Measurements from ENCODE around the gene AHDC1.
A peak's percentile ranks its signal among the peaks of the same experiment; 100 is the strongest.

AHDC1 gene

GRCh38 chr1:27609618-27610240, 5.8 kb upstream of the AHDC1 start:
- Mint-ChIP-seq H3K27ac (no peak overlapping the region), H3K4me1 (peaks cover 22% of the 10 kb centered on the region), H3K27me3 (ENCODE audit: low read depth) (no peaks in the 10 kb centered on the region), H3K36me3 (ENCODE audit: low read depth) (no peaks in the 10 kb centered on the region), H3K9me3 (no peaks in the 10 kb centered on the region), H3K4me3 (no peak overlapping the region)
- TF ChIP-seq CTCF (IDR thresholded peaks at IDR 0.05; ENCODE audit: unreplicated experiment in 3 of 3), result no peak

GRCh38 chr1:27609210-27609555, 5.2 kb upstream of the AHDC1 start:
- H3K9me3 Mint-ChIP-seq, result no peaks in the 10 kb centered on the region
- H3K4me1 Mint-ChIP-seq, result peaks cover 22% of the 10 kb centered on the region
- TF ChIP-seq CTCF (IDR thresholded peaks at IDR 0.05; ENCODE audit: unreplicated experiment in 3 of 3), result no peak
- no peak overlapping the region for H3K27ac Mint-ChIP-seq
- no peaks in the 10 kb centered on the region for H3K36me3 Mint-ChIP-seq (ENCODE audit: low read depth)
- no peak overlapping the region for H3K4me3 Mint-ChIP-seq
- H3K27me3 Mint-ChIP-seq (ENCODE audit: low read depth), result no peaks in the 10 kb centered on the region

- H3K27me3 Mint-ChIP-seq (ENCODE audit: low read depth), result no peaks in the 10 kb centered on the region
- H3K9me3 Mint-ChIP-seq, result no peaks in the 10 kb centered on the region
- H3K4me1 Mint-ChIP-seq, result peaks cover 22% of the 10 kb centered on the region
- H3K36me3 Mint-ChIP-seq (ENCODE audit: low read depth), result no peaks in the 10 kb centered on the region
- no peak for TF ChIP-seq CTCF (IDR thresholded peaks at IDR 0.05; ENCODE audit: unreplicated experiment in 3 of 3)
- peak overlapping the region in 2 of 3 experiments; percentile 96 to 97 for H3K27ac Mint-ChIP-seq
- H3K4me3 Mint-ChIP-seq, result peak overlapping the region in 2 of 3 experiments; percentile 13 to 47
Observed at GRCh38 chr1:27607239-27607804, 3.4 kb upstream of the AHDC1 start.

GRCh38 chr1:27606708-27607238, 2.8 kb upstream of the AHDC1 start:
- Mint-ChIP-seq H3K36me3 (ENCODE audit: low read depth) (no peaks in the 10 kb centered on the region), H3K27me3 (ENCODE audit: low read depth) (no peaks in the 10 kb centered on the region), H3K4me1 (peaks cover 22% of the 10 kb centered on the region), H3K4me3 (peak overlapping the region; percentile 89 to 97 (median 96)), H3K27ac (peak overlapping the region in 2 of 3 experiments; percentile 96 to 97), H3K9me3 (no peaks in the 10 kb centered on the region)
- no peak for TF ChIP-seq CTCF (IDR thresholded peaks at IDR 0.05; ENCODE audit: unreplicated experiment in 3 of 3)

GRCh38 chr1:27605796-27606707, 2.1 kb upstream of the AHDC1 start:
- no peaks in the 10 kb centered on the region for H3K9me3 Mint-ChIP-seq
- H3K36me3 Mint-ChIP-seq (ENCODE audit: low read depth), result no peaks in the 10 kb centered on the region
- H3K4me3 Mint-ChIP-seq, result peak overlapping the region; percentile 89 to 97 (median 96)
- peak; percentile 85 to 93 (median 91) for TF ChIP-seq CTCF (IDR thresholded peaks at IDR 0.05; ENCODE audit: unreplicated experiment in 3 of 3)
- peaks cover 29% of the 10 kb centered on the region for H3K4me1 Mint-ChIP-seq
- no peaks in the 10 kb centered on the region for H3K27me3 Mint-ChIP-seq (ENCODE audit: low read depth)
- peak overlapping the region in 2 of 3 experiments; percentile 96 to 97 for H3K27ac Mint-ChIP-seq
